Measurements from ENCODE around the gene COP1. TPM values are rescaled to one million over a fixed set of nuclear protein-coding genes. Genes with fewer than 3 reads are reported as not detected.

Gene COP1
- total RNA-seq, 1 experiment from 2014 or later = 35.8 TPM

DNA sequence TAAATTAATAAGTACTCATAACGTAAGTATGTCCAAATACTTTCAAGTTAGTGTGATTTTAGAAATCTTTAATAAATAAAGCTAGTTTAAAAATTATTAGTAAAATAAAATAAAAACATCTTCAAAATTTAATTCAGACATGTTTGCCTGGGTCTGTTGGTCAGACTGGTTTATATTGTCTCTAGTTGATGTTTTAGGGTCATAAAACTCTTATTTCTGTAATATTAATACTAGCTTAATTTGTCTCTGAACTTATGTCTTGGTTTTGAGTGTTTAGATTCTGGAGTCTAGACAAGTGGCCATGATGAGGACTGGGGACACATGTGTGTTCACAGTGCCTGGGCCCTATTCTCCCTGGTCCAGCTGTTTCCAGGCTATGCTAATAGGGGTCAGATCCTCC, 279.1 kb downstream of the COP1 start:
- ChIA-PET POLR2A (ENCODE audit: low non-redundant PET) (no interaction called here), CTCF (no interaction called here)
- BruUV-seq (replicated peaks) = no TSS peak
- H3K27ac ChIP-seq (ENCODE audit: low read depth, low read length, poor library complexity, severe bottlenecking) = no peak overlapping the region
- no peaks in the 10 kb centered on the region for H3K4me1 ChIP-seq (ENCODE audit: insufficient read depth, low read length, poor library complexity, severe bottlenecking)
- no peaks in the 10 kb centered on the region for H3K27me3 ChIP-seq (replicated peaks; ENCODE audit: insufficient read depth, low read depth, low read length, poor library complexity)
- intact Hi-C loops (cut with micrococcal nuclease; ENCODE audit: unreplicated experiment) = no loop called here
- no peak overlapping the region for H3K4me3 ChIP-seq (ENCODE audit: low read depth, low read length, poor library complexity, severe bottlenecking)
- TF ChIP-seq EZH2 (IDR thresholded peaks at IDR 0.05; ENCODE audit: borderline replicate concordance, low read depth, low read length, poor library complexity, severe bottlenecking) = no peak
- TF ChIP-seq, protein P1, sequence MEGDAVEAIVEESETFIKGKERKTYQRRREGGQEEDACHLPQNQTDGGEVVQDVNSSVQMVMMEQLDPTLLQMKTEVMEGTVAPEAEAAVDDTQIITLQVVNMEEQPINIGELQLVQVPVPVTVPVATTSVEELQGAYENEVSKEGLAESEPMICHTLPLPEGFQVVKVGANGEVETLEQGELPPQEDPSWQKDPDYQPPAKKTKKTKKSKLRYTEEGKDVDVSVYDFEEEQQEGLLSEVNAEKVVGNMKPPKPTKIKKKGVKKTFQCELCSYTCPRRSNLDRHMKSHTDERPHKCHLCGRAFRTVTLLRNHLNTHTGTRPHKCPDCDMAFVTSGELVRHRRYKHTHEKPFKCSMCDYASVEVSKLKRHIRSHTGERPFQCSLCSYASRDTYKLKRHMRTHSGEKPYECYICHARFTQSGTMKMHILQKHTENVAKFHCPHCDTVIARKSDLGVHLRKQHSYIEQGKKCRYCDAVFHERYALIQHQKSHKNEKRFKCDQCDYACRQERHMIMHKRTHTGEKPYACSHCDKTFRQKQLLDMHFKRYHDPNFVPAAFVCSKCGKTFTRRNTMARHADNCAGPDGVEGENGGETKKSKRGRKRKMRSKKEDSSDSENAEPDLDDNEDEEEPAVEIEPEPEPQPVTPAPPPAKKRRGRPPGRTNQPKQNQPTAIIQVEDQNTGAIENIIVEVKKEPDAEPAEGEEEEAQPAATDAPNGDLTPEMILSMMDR (conservative IDR thresholded peaks at IDR 0.05; ENCODE audit: low read depth, low read length) = no peak
- DNase-seq (ENCODE audit: low spot score) = no peak
- no peaks in the 10 kb centered on the region for H3K9me3 ChIP-seq (ENCODE audit: low read depth, low read length, poor library complexity, severe bottlenecking)
- no peaks in the 10 kb centered on the region for H3K36me3 ChIP-seq (ENCODE audit: insufficient read depth, low read length, poor library complexity, severe bottlenecking)

DNA sequence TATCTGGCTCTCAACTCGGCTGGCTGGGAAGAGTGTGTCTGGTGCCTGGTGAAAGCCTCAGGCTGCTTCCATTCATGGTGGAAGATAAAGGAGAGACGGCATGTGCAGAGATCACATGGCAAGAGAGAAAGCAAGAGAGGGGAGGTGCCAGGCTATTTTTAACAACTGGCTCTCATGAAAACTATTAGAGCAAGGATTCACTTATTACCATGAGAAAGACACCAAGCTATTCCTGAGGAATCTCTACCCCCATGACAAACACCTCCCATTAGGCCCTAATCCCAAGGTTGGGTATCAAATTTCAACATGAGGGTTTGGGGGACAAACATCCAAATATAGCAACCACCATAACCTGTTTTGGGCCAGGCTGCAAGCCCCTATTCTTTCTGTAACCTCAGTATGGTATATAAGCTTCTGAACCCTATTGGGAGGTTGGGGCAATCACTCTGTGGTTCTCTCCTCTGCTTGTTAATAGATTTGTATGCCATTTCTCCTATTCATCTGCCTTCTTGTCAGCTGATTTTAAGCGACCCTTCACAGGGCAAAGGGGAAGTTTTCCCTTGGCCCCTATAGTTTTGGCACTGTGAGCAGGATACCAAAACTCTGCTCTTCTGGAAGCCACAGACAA, 284.7 kb downstream of the COP1 start:
- intact Hi-C loops (cut with micrococcal nuclease; ENCODE audit: unreplicated experiment) = no loop called here
- no TSS peak for BruUV-seq (replicated peaks)
- no peak for TF ChIP-seq EZH2 (IDR thresholded peaks at IDR 0.05; ENCODE audit: borderline replicate concordance, low read depth, low read length, poor library complexity, severe bottlenecking)
- TF ChIP-seq, protein P1 (conservative IDR thresholded peaks at IDR 0.05; ENCODE audit: low read depth, low read length) = no peak
- no peak for DNase-seq (ENCODE audit: low spot score)
- H3K4me1 ChIP-seq (ENCODE audit: insufficient read depth, low read length, poor library complexity, severe bottlenecking) = no peaks in the 10 kb centered on the region
- H3K4me3 ChIP-seq (ENCODE audit: low read depth, low read length, poor library complexity, severe bottlenecking) = no peak overlapping the region
- H3K36me3 ChIP-seq (ENCODE audit: insufficient read depth, low read length, poor library complexity, severe bottlenecking) = no peaks in the 10 kb centered on the region
- ChIA-PET POLR2A (ENCODE audit: low non-redundant PET) (no interaction called here), CTCF (no interaction called here)
- no peaks in the 10 kb centered on the region for H3K27me3 ChIP-seq (replicated peaks; ENCODE audit: insufficient read depth, low read depth, low read length, poor library complexity)
- H3K9me3 ChIP-seq (ENCODE audit: low read depth, low read length, poor library complexity, severe bottlenecking) = no peaks in the 10 kb centered on the region
- no peak overlapping the region for H3K27ac ChIP-seq (ENCODE audit: low read depth, low read length, poor library complexity, severe bottlenecking)

DNA sequence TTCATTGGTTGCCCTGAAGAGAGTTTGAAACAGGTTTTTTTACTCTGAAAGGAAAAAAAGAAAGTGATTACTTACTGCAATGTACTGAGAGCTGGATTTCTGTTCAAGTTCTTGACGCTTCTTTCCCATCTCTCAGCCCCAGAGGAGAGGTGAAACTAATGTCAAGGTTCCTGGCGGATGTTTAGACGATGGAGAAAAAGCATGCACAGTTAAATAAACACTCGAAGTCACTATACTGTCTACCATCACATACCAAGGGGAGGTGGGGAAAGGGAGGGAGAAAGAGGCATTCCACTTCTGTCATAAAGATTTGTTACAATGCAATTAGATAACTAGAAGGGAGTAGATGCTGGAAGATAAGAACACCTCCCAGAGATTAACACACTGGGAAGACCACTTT, 286.7 kb downstream of the COP1 start:
- H3K4me1 ChIP-seq (ENCODE audit: insufficient read depth, low read length, poor library complexity, severe bottlenecking) = no peaks in the 10 kb centered on the region
- no peak for DNase-seq (ENCODE audit: low spot score)
- CTCF ChIA-PET = no interaction called here

More for the DNA sequence above, 286.7 kb downstream of the COP1 start:
- no TSS peak for BruUV-seq (replicated peaks)
- H3K9me3 ChIP-seq (ENCODE audit: low read depth, low read length, poor library complexity, severe bottlenecking) = no peaks in the 10 kb centered on the region
- intact Hi-C loops (cut with micrococcal nuclease; ENCODE audit: unreplicated experiment) = no loop called here
- no peaks in the 10 kb centered on the region for H3K36me3 ChIP-seq (ENCODE audit: insufficient read depth, low read length, poor library complexity, severe bottlenecking)
- no peak overlapping the region for H3K27ac ChIP-seq (ENCODE audit: low read depth, low read length, poor library complexity, severe bottlenecking)
- H3K4me3 ChIP-seq (ENCODE audit: low read depth, low read length, poor library complexity, severe bottlenecking) = no peak overlapping the region
- POLR2A ChIA-PET (ENCODE audit: low non-redundant PET) = no interaction called here
- no peak for TF ChIP-seq EZH2 (IDR thresholded peaks at IDR 0.05; ENCODE audit: borderline replicate concordance, low read depth, low read length, poor library complexity, severe bottlenecking)
- TF ChIP-seq, protein P1 (conservative IDR thresholded peaks at IDR 0.05; ENCODE audit: low read depth, low read length) = no peak
- H3K27me3 ChIP-seq (replicated peaks; ENCODE audit: insufficient read depth, low read depth, low read length, poor library complexity) = no peaks in the 10 kb centered on the region

All from A673 (cell line).